Brain microvascular endothelial cell (primary cell): ENCODE measurements around the gene LGALS9.
"Not testable (repeated sequence)": the region's sequence is repeated elsewhere in the genome, so short reads cannot be mapped to it uniquely, and the experiment has no call there.

Experiments used
- DNase-seq: peaks from one replicate; pipeline ENCODE4 v3.0.0-alpha.2; 2020
- H3K27ac ChIP-seq: fragments of 250-450 bp; sonication (Bioruptor Pico); 2 replicates; pipeline ENCODE4 v1.5.1; 2020; ENCODE audit warnings: mild to moderate bottlenecking, moderate library complexity
- H3K27me3 ChIP-seq: fragments of 250-450 bp; sonication (Bioruptor Pico); replicated peaks from 2 replicates; pipeline ENCODE4 v1.5.1; 2020; ENCODE audit warnings: mild to moderate bottlenecking
- H3K36me3 ChIP-seq: fragments of 250-450 bp; sonication (Bioruptor Pico); replicated peaks from 2 replicates; pipeline ENCODE4 v1.5.1; 2020; ENCODE audit warnings: mild to moderate bottlenecking
- H3K4me3 ChIP-seq: 2 replicates; pipeline ENCODE4 v1.5.1; 2011; ENCODE audit warnings: low read depth, mild to moderate bottlenecking, control low read depth, low read length, moderate library complexity
- in situ Hi-C: cut with HindIII; loops from 2 replicates; pipeline ENCODE4 v1.10.0; 2017; ENCODE audit warnings: low sequenced_read_pairs, low pct_ligation_motif_present
- TF ChIP-seq, protein P1 (sequence below): IDR thresholded peaks from 2 replicates; pipeline ENCODE4 v1.5.1; 2011; ENCODE audit warnings: low read depth, mild to moderate bottlenecking, moderate library complexity, low read length, control low read depth, inconsistent platforms; ENCODE audit errors: missing control alignments

LGALS9 gene

DNA sequence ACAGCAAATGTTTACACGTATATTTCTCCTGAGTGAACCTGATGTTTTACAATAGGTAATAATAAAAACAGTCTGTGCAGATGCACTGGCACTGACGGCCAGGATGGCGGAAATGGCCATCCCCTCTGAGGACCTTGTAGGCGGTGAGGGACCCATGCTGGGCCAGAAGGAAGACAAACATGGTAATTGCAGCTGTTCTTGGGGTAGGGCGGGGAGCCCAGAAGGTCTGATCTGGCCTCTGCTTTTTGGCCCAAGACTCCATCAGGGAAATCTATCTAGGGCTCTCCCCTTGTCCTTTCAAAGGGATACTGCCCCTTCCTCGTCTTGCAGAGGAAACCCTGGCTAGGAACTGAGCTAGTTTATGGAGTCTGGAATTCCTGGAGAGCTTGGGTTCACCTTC lies 7.4 kb upstream of the LGALS9 start:
- Histone ChIP-seq H3K36me3 (peaks cover 63% of the 10 kb centered on the region), H3K4me3 (no peak overlapping the region), H3K27me3 (no peaks in the 10 kb centered on the region), H3K27ac (no peak overlapping the region)
- TF ChIP-seq, protein P1, sequence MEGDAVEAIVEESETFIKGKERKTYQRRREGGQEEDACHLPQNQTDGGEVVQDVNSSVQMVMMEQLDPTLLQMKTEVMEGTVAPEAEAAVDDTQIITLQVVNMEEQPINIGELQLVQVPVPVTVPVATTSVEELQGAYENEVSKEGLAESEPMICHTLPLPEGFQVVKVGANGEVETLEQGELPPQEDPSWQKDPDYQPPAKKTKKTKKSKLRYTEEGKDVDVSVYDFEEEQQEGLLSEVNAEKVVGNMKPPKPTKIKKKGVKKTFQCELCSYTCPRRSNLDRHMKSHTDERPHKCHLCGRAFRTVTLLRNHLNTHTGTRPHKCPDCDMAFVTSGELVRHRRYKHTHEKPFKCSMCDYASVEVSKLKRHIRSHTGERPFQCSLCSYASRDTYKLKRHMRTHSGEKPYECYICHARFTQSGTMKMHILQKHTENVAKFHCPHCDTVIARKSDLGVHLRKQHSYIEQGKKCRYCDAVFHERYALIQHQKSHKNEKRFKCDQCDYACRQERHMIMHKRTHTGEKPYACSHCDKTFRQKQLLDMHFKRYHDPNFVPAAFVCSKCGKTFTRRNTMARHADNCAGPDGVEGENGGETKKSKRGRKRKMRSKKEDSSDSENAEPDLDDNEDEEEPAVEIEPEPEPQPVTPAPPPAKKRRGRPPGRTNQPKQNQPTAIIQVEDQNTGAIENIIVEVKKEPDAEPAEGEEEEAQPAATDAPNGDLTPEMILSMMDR = no peak
- no peak for DNase-seq
- in situ Hi-C loops = no loop called here

DNA sequence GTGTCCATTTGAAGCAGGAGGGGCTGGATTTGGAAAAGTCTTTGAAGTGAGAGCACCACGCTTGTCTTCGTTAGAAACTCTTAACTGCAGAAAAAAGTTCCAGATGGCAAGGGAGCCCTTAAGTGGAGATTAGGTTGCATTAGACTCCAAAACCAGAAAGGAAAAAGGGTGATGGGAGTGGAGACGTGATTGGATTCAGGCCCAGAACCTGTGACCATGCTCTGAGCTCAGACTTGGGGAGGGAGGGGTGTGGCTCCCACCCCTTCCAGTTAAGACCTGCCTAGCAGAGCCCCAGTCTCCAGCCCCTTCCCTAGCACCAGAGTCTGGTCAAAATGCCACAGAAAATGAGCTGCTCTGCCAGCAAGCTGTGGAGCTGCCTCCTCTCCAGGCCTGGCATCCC lies 6.4 kb upstream of the LGALS9 start:
- no peak overlapping the region for H3K27ac ChIP-seq
- H3K4me3 ChIP-seq = no peak overlapping the region
- DNase-seq = no peak
- H3K36me3 ChIP-seq = peaks cover 56% of the 10 kb centered on the region
- TF ChIP-seq, protein P1 = no peak
- no peaks in the 10 kb centered on the region for H3K27me3 ChIP-seq
- in situ Hi-C loops = no loop called here

DNA sequence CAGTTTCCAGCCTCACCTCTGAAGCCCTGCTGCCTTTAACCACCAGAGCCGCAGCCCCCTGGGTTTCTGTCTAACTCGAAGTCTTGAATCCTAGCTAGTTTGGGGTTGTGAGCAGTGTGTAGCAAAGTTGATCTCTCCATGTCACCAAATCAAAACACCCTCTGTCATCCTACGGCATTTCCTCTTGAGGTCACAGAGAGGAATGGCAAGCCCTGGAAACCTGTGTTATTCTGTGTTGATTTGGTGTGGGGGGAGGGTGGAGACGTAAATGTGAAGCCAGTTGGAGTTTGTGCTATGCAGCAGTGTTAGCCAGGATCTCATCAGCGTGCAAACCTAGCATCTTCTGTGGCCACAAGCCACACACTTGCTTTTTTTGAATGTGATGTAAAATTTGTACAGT lies 5.1 kb upstream of the LGALS9 start:
- no peak overlapping the region for H3K27ac ChIP-seq
- no peak overlapping the region for H3K4me3 ChIP-seq
- H3K36me3 ChIP-seq = peaks cover 45% of the 10 kb centered on the region
- H3K27me3 ChIP-seq = no peaks in the 10 kb centered on the region
- in situ Hi-C loops = no loop called here
- TF ChIP-seq, protein P1 = no peak
- no peak for DNase-seq

DNA sequence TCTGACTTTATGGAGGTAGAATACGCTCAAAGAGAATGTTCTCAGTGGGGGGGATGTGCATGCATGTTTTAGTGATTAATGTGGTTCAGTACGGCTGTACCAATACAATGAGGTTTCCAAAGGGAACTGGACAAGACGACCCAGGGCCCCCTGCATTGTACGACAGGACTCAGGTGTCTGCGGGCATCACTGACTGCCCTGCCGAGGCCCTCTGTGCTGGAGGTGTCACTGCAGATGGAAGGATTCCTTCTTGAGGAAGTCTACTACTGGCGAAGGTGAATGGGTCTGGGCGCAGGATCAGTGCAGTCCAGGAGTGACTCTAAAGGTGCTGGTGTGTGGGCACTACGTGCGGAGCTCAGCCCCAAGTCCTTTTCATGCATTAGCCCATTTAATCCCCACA lies 3.5 kb upstream of the LGALS9 start:
- TF ChIP-seq, protein P1 = no peak
- Histone ChIP-seq H3K27ac (no peak overlapping the region), H3K36me3 (peaks cover 30% of the 10 kb centered on the region), H3K4me3 (no peak overlapping the region), H3K27me3 (no peaks in the 10 kb centered on the region)
- in situ Hi-C loops = no loop called here
- DNase-seq = no peak

DNA sequence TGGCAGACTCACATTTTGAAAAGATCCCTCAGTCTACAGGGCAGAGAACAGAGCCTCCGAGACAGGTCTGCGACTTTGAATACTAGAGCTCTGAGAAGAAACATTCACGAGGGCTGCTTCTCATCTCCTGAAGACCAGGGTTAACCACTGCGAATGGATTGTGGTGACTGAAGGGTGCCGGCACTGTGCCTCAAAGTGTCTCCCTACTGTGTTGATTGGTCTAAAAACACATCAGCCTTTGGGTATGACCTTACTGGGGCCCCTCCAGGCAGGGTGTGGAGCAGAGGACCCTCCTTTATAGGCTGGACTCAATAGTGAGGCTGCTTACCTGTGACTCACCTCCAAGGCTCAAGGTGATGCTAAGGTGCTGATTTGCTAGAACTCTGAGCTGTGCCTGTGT lies 2.6 kb upstream of the LGALS9 start:
- H3K27ac ChIP-seq = no peak overlapping the region
- H3K4me3 ChIP-seq = no peak overlapping the region
- no peaks in the 10 kb centered on the region for H3K27me3 ChIP-seq
- TF ChIP-seq, protein P1 = no peak
- in situ Hi-C loops = no loop called here
- peaks cover 21% of the 10 kb centered on the region for H3K36me3 ChIP-seq
- DNase-seq = no peak

DNA sequence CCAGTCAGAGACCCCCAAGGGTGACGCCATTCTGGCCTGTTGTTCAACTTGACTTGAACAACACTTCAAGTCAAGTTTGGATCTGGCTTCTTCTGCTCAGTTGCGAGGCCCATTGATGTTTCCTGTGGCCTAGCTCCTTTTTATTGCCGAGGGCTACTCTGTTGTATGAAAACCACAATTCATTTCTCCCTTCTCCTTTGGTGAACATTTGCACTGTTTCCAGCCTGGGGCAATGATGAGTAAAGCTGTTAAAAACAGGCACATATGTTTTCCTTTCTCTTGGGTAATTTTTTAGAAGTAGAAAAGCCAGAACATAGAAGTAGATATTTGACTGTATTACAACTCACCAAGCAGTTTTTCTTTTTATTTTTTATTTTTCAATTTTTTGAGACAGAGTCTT lies 1.7 kb upstream of the LGALS9 start:
- in situ Hi-C loops, H3K27me3 ChIP-seq, DNase-seq, H3K4me3 ChIP-seq, H3K27ac ChIP-seq: not testable (repeated sequence)
- peaks cover 12% of the 10 kb centered on the region for H3K36me3 ChIP-seq
